ENCODE data around the gene CNTN4. TPM values are rescaled to one million over a fixed set of nuclear protein-coding genes. Genes with fewer than 3 reads are reported as not detected.

CNTN4 gene
- total RNA-seq, 1 donor from 2014 or later = 22.1 TPM

- no peak for TF ChIP-seq POLR2A (IDR thresholded peaks at IDR 0.05)
- TF ChIP-seq POLR2AphosphoS5 (IDR thresholded peaks at IDR 0.05; ENCODE audit: insufficient read depth in 1 of 2, low read depth in 1 of 2) = no peak
- no peak for TF ChIP-seq CTCF (IDR thresholded peaks at IDR 0.05)
- DNase-seq (ENCODE audit: extremely low spot score in 2 of 2) = no peak
- intact Hi-C loops (cut with DNase I) = no loop called here
- H3K36me3 ChIP-seq = no peaks in the 10 kb centered on the region
- H3K9me3 ChIP-seq = no peaks in the 10 kb centered on the region
- H3K27ac ChIP-seq = no peak overlapping the region
- no peaks in the 10 kb centered on the region for H3K4me1 ChIP-seq
- H3K4me3 ChIP-seq = no peak overlapping the region
- no peaks in the 10 kb centered on the region for H3K27me3 ChIP-seq
These were observed 446.1 kb downstream of the CNTN4 start for GRCh38 chr3:2544718-2545117.

GRCh38 chr3:2547049-2547448, 448.4 kb downstream of the CNTN4 start:
- no peaks in the 10 kb centered on the region for H3K27me3 ChIP-seq
- H3K9me3 ChIP-seq = no peaks in the 10 kb centered on the region
- H3K36me3 ChIP-seq = no peaks in the 10 kb centered on the region
- no peak for DNase-seq (ENCODE audit: extremely low spot score in 2 of 2)
- no peak overlapping the region for H3K27ac ChIP-seq
- no peaks in the 10 kb centered on the region for H3K4me1 ChIP-seq
- H3K4me3 ChIP-seq = no peak overlapping the region
- intact Hi-C loops (cut with DNase I) = no loop called here
- no peak for TF ChIP-seq CTCF (IDR thresholded peaks at IDR 0.05)
- TF ChIP-seq POLR2A (IDR thresholded peaks at IDR 0.05) = no peak
- no peak for TF ChIP-seq POLR2AphosphoS5 (IDR thresholded peaks at IDR 0.05; ENCODE audit: insufficient read depth in 1 of 2, low read depth in 1 of 2)

- H3K27ac ChIP-seq = no peak overlapping the region
- intact Hi-C loops (cut with DNase I) = no loop called here
- no peaks in the 10 kb centered on the region for H3K4me1 ChIP-seq
- no peak for DNase-seq (ENCODE audit: extremely low spot score in 2 of 2)
- H3K9me3 ChIP-seq = no peaks in the 10 kb centered on the region
- H3K36me3 ChIP-seq = no peaks in the 10 kb centered on the region
- no peak for TF ChIP-seq POLR2AphosphoS5 (IDR thresholded peaks at IDR 0.05; ENCODE audit: insufficient read depth in 1 of 2, low read depth in 1 of 2)
- no peak for TF ChIP-seq POLR2A (IDR thresholded peaks at IDR 0.05)
- TF ChIP-seq CTCF (IDR thresholded peaks at IDR 0.05) = no peak
- no peaks in the 10 kb centered on the region for H3K27me3 ChIP-seq
- no peak overlapping the region for H3K4me3 ChIP-seq
These were observed 456.0 kb downstream of the CNTN4 start for GRCh38 chr3:2554656-2555055.

- TF ChIP-seq POLR2A (IDR thresholded peaks at IDR 0.05) (no peak), CTCF (IDR thresholded peaks at IDR 0.05) (no peak), POLR2AphosphoS5 (IDR thresholded peaks at IDR 0.05; ENCODE audit: insufficient read depth in 1 of 2, low read depth in 1 of 2) (no peak)
- H3K4me3 ChIP-seq = no peak overlapping the region
- intact Hi-C loops (cut with DNase I) = no loop called here
- H3K9me3 ChIP-seq = no peaks in the 10 kb centered on the region
- H3K36me3 ChIP-seq = no peaks in the 10 kb centered on the region
- H3K27ac ChIP-seq = no peak overlapping the region
- H3K27me3 ChIP-seq = no peaks in the 10 kb centered on the region
- no peak for DNase-seq (ENCODE audit: extremely low spot score in 2 of 2)
- no peaks in the 10 kb centered on the region for H3K4me1 ChIP-seq
These were observed 460.1 kb downstream of the CNTN4 start for GRCh38 chr3:2558796-2559195.

GRCh38 chr3:2567451-2567850, 468.8 kb downstream of the CNTN4 start:
- Histone ChIP-seq H3K9me3 (no peaks in the 10 kb centered on the region), H3K36me3 (no peaks in the 10 kb centered on the region), H3K27me3 (no peaks in the 10 kb centered on the region), H3K27ac (no peak overlapping the region), H3K4me3 (no peak overlapping the region), H3K4me1 (no peaks in the 10 kb centered on the region)
- intact Hi-C loops (cut with DNase I) = no loop called here
- no peak for DNase-seq (ENCODE audit: extremely low spot score in 2 of 2)
- TF ChIP-seq CTCF (IDR thresholded peaks at IDR 0.05) (no peak), POLR2AphosphoS5 (IDR thresholded peaks at IDR 0.05; ENCODE audit: insufficient read depth in 1 of 2, low read depth in 1 of 2) (no peak)

All from vagina (tissue), 2 donors.